Smooth muscle cell (in vitro differentiated cells): ENCODE measurements around the gene RASA4B. TPM values are rescaled to one million over a fixed set of nuclear protein-coding genes. Genes with fewer than 3 reads are reported as not detected.
"Not testable (repeated sequence)": the region's sequence is repeated elsewhere in the genome, so short reads cannot be mapped to it uniquely, and the experiment has no call there.

Experiments
- DNase-seq: peaks from one replicate; lab custom pipeline; 2025; ENCODE audit not compliant: unreplicated experiment; lab: John Stamatoyannopoulos, UW
- H2AFZ ChIP-seq: fragments of 200-600 bp; sonication (generic); 2 replicates; pipeline ENCODE4 v1.6.0; 2016; ENCODE audit warnings: antibody characterized with exemption, low read depth, mild to moderate bottlenecking
- H3F3A ChIP-seq: fragments of 200-600 bp; sonication (generic); 2 replicates; pipeline ENCODE4 v1.6.0; 2017; ENCODE audit warnings: antibody characterized with exemption, low read depth
- H3K27ac ChIP-seq: fragments of 200-600 bp; sonication (generic); 2 replicates; pipeline ENCODE4 v1.5.1; 2016; ENCODE audit warnings: low read depth, mild to moderate bottlenecking
- H3K27me3 ChIP-seq: fragments of 200-600 bp; sonication (generic); 2 replicates; pipeline ENCODE4 v1.6.1; 2016; ENCODE audit warnings: low read depth, mild to moderate bottlenecking
- H3K36me3 ChIP-seq: fragments of 200-600 bp; sonication (generic); 2 replicates; pipeline ENCODE4 v1.5.1; 2016; ENCODE audit warnings: low read depth
- H3K4me1 ChIP-seq: fragments of 200-600 bp; sonication (generic); 2 replicates; pipeline ENCODE4 v1.5.1; 2016; ENCODE audit warnings: low read depth
- H3K4me2 ChIP-seq: fragments of 200-600 bp; sonication (generic); 2 replicates; pipeline ENCODE4 v1.6.0; 2016; ENCODE audit warnings: mild to moderate bottlenecking
- H3K4me3 ChIP-seq: fragments of 200-600 bp; sonication (generic); 2 replicates; pipeline ENCODE4 v1.5.1; 2016; ENCODE audit warnings: mild to moderate bottlenecking
- H3K79me2 ChIP-seq: fragments of 200-600 bp; sonication (generic); 2 replicates; pipeline ENCODE4 v1.6.0; 2016; ENCODE audit warnings: low read depth, mild to moderate bottlenecking
- H3K9ac ChIP-seq: fragments of 200-600 bp; sonication (generic); 2 replicates; pipeline ENCODE4 v1.6.0; 2016; ENCODE audit warnings: low read depth
- H3K9me3 ChIP-seq: fragments of 200-600 bp; sonication (generic); replicated peaks from 2 replicates; pipeline ENCODE4 v1.5.1; 2016; ENCODE audit warnings: low read depth
- H4K20me1 ChIP-seq: fragments of 200-600 bp; sonication (generic); 2 replicates; pipeline ENCODE4 v1.6.0; 2016; ENCODE audit warnings: low read depth
- CTCF ChIP-seq: fragments of 200-600 bp; sonication (generic); IDR thresholded peaks from 2 replicates; pipeline ENCODE4 v1.5.1; 2017; ENCODE audit warnings: borderline replicate concordance, mild to moderate bottlenecking, antibody characterized with exemption; ENCODE audit not compliant: insufficient read depth, poor library complexity, severe bottlenecking
- WGBS: methylation state at CpG from one replicate; pipeline ENCODE4 v1.1.7; 2016; ENCODE audit warnings: low lambda C conversion rate; 5-methylcytosine and 5-hydroxymethylcytosine counted together
- polyA plus RNA-seq: library from polyadenylated mRNA; unstranded; fragments of >200 nt; fragmentation: Nextera tagmentation; extraction: Ambion mirVana; gene quantifications from 2 replicates; pipeline ENCODE4 v1.2.1, GENCODE V29; 2016
- total RNA-seq: library from RNA; depleted of rRNA; stranded (reverse); fragments of >200 nt; gene quantifications from 2 replicates; pipeline ENCODE4 v1.2.3, GENCODE V29; 2014

Gene RASA4B
- total and polyA plus RNA-seq, 2 experiments from 2014 or later, result 3.5 to 4.2 TPM

DNA sequence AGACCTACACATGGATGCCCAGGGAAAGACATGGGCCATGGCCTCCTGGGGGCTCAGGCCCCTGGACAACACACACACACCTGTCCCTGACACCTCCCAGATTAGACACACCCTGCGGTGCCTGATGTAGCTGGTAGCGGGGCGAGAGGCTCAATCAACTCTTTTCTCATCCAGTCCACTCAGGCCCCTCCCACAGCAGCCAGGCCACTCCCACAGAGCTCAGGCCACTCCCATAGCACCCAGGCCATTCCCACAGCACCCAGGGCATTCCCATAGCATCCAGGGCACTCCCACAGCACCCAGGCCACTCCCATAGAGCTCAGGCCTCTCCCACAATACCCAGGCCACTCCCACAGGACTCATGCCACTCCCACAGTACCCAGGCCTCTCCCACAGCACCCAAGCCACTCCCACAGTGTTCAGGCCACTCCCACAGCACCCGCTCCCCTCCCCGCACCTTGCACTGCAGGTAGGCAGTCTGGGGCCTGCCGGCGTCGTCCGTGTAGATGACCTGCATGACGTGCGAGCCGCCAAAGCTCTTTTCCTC is 27.0 kb downstream of the RASA4B start:
- H3K27ac ChIP-seq, H3K79me2 ChIP-seq, DNase-seq, H3K27me3 ChIP-seq, H3K4me3 ChIP-seq, H3F3A ChIP-seq, H3K4me2 ChIP-seq, H3K36me3 ChIP-seq, H3K9me3 ChIP-seq, H3K9ac ChIP-seq, H4K20me1 ChIP-seq, H2AFZ ChIP-seq, H3K4me1 ChIP-seq: not testable (repeated sequence)
- 59% methylated on average over 3 of the region's 12 CpGs for WGBS

GRCh38 chr7:102484317-102484716 is 33.3 kb downstream of the RASA4B start:
- not testable (repeated sequence) for H2AFZ ChIP-seq, H3K27ac ChIP-seq, H3K9ac ChIP-seq, DNase-seq, H4K20me1 ChIP-seq, H3K4me1 ChIP-seq, H3K4me2 ChIP-seq, H3K9me3 ChIP-seq, H3K4me3 ChIP-seq, H3F3A ChIP-seq, H3K36me3 ChIP-seq, H3K79me2 ChIP-seq, H3K27me3 ChIP-seq
- WGBS, result no CpG with 5 or more reads among the region's 5 CpGs

DNA sequence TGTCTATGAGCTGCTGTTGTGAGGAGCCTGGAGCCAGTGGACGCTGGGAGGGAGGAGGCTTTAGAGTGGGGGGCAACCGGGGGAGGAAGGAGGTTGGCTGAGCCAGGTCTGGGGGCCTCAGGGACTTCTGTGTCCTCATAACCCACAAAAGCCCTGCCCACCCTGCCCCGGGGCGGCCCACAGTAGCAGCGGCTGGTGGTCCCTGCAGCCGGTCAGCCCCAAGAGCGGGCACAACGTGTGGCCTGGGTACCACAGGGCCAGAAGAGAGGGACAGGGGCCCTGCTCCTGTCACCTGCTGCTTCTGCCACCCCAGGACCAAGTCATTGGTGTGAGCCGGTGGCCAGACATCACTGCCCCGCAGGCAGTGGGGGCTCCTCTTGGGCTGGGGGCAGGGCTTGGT is 35.6 kb downstream of the RASA4B start:
- H2AFZ ChIP-seq, result not testable (repeated sequence)

DNA sequence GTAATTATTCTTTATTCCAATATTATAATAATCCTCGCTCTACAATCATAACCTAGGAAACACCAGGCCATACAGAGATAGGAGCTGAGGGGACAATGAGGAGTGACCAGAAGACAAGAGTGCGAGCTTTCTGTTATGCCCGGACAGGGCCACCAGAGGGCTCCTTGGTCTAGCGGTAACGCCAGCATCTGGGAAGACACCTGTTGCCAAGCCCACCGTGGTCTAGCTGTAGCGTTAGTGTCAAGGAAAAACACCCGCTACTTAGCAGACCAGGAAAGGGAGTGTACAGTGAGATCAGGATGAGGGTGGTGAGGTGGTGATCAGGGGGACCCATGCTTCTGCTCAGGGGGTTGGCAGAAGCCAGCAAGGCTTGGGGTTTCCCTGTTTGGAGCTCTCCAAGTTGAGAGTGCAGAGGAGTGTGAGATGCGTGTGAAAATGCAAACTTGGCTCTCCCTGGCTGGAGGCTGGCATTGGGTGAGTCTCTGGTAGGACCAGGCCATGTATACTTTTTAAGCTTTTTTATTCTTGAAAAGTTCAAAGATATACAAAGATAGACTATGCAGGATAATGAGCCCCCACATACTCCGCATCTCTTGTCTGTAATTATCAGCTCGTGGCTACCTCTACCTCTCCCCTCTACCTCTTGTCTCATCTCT is 37.5 kb downstream of the RASA4B start:
- H3K27me3 ChIP-seq, DNase-seq, H3K4me3 ChIP-seq, H3K9ac ChIP-seq, H3K4me2 ChIP-seq, H3K36me3 ChIP-seq, H4K20me1 ChIP-seq, H3K79me2 ChIP-seq, H3K27ac ChIP-seq, H3F3A ChIP-seq, H3K9me3 ChIP-seq, H2AFZ ChIP-seq, H3K4me1 ChIP-seq: not testable (repeated sequence)
- peak; percentile 28 for TF ChIP-seq CTCF
- WGBS, result 3% methylated on average over 8 of the region's 11 CpGs

More for the DNA sequence above, 35.6 kb downstream of the RASA4B start:
- not testable (repeated sequence) for H3K4me3 ChIP-seq, H3K79me2 ChIP-seq, H3K4me1 ChIP-seq, H3K27ac ChIP-seq, H4K20me1 ChIP-seq, H3K4me2 ChIP-seq, H3K9ac ChIP-seq, H3K27me3 ChIP-seq, DNase-seq, H3K9me3 ChIP-seq, H3F3A ChIP-seq, H3K36me3 ChIP-seq
- no CpG with 5 or more reads among the region's 10 CpGs for WGBS

DNA sequence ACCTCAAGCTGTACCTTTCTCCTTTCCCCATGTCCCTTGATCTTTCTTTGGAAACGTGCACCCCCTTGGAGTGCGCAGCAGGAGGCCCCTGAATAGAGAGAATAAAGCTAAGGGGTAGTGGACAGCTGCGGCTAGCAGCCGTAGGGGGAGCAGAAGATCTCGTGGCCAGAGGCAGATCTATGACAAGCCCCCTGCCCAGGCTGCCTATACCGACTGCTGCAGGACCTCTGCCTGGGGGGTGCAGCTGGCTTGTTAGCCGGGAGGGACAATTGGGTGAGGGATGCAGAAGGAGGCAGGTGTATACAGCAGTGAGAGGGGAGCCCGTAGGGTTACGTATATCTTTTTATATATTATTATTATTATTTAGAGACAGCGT is 38.4 kb downstream of the RASA4B start:
- 100% methylated on average over 1 of the region's 10 CpGs for WGBS
- H3K9ac ChIP-seq, H3F3A ChIP-seq, H3K4me3 ChIP-seq, H2AFZ ChIP-seq, H3K4me1 ChIP-seq, H4K20me1 ChIP-seq, H3K36me3 ChIP-seq, H3K79me2 ChIP-seq, H3K27me3 ChIP-seq, H3K27ac ChIP-seq, H3K9me3 ChIP-seq, DNase-seq: not testable (repeated sequence)
- H3K4me2 ChIP-seq, result peak overlapping the region; percentile 78
